AG04449 (cell line): ENCODE results near the gene P2RX6.
"Not testable (repeated sequence)": the region's sequence is repeated elsewhere in the genome, so short reads cannot be mapped to it uniquely, and the experiment has no call there.

Experiments used
- CTCF ChIA-PET: fragments of 350-600 bp; formaldehyde crosslinking; extraction: SDS; loops from one replicate; lab custom pipeline; 2021; ENCODE audit warnings: antibody characterized with exemption; lab: Yijun Ruan, JAX
- POLR2A ChIA-PET: fragments of 400-600, 350-600 bp; formaldehyde crosslinking; extraction: SDS; loops from one replicate; lab custom pipeline; 2020; ENCODE audit warnings: antibody characterized with exemption, inconsistent platforms; lab: Yijun Ruan, JAX
- DNase-seq: peaks from one replicate; pipeline ENCODE4 v3.0.0-alpha.2; 2010; ENCODE audit warnings: low read depth, low spot score
- H3K4me3 ChIP-seq: 2 replicates; pipeline ENCODE4 v1.5.1; 2011; ENCODE audit warnings: low read depth, mild to moderate bottlenecking, control low read depth, low read length
- CTCF ChIP-seq: IDR thresholded peaks from one replicate; pipeline ENCODE4 v1.5.1; 2011; ENCODE audit warnings: mild to moderate bottlenecking, moderate library complexity, low read length, control low read depth, inconsistent platforms; ENCODE audit not compliant: insufficient read depth; ENCODE audit errors: missing control alignments

The P2RX6 gene

GRCh38 chr22:20970939-20971657 lies 43.9 kb upstream of the P2RX6 start:
- DNase-seq: no peak
- H3K4me3 ChIP-seq: no peak overlapping the region
- POLR2A ChIA-PET: no interaction called here
- CTCF ChIA-PET: interaction anchor here (2.2 to 5.8 kb wide), 3 partner anchors 10 to 85 kb away, joined by 5 to 80 read pairs (median 29); partner anchors contain the start of gene LZTR1
- TF ChIP-seq CTCF: no peak

- DNase-seq, H3K4me3 ChIP-seq, POLR2A ChIA-PET: not testable (repeated sequence)
- CTCF ChIA-PET: interaction anchor here (0.7 to 5.8 kb wide), 3 partner anchors 9 to 39 kb away, joined by 3 to 80 read pairs (median 29); partner anchors contain the start of gene LZTR1
Observed at GRCh38 chr22:20972014-20972694, 42.8 kb upstream of the P2RX6 start.

GRCh38 chr22:20972933-20973577 lies 41.9 kb upstream of the P2RX6 start:
- no peak for DNase-seq
- TF ChIP-seq CTCF: no peak
- CTCF ChIA-PET: interaction anchor here (0.7 to 5.8 kb wide), 4 partner anchors 8 to 45 kb away, joined by 3 to 80 read pairs (median 16); partner anchors contain the start of gene LZTR1
- H3K4me3 ChIP-seq: no peak overlapping the region
- POLR2A ChIA-PET: interaction anchor here (1.4 kb wide), 1 partner anchor 9 kb away, joined by 3 read pairs; the partner anchor contains the start of gene LZTR1

GRCh38 chr22:20973634-20974286 lies 41.2 kb upstream of the P2RX6 start:
- POLR2A ChIA-PET: interaction anchor here (1.4 kb wide), 1 partner anchor 8 kb away, joined by 3 read pairs; the partner anchor contains the start of gene LZTR1

GRCh38 chr22:20974336-20974955 lies 40.5 kb upstream of the P2RX6 start:
- no peak for TF ChIP-seq CTCF
- POLR2A ChIA-PET: no interaction called here
- CTCF ChIA-PET: interaction anchor here (1.4 to 5.8 kb wide), 2 partner anchors 15 to 89 kb away, joined by 3 to 80 read pairs; no protein-coding TSS in a partner anchor
- no peak for DNase-seq
- no peak overlapping the region for H3K4me3 ChIP-seq

More at GRCh38 chr22:20973634-20974286, 41.2 kb upstream of the P2RX6 start:
- no peak for DNase-seq
- TF ChIP-seq CTCF: no peak
- CTCF ChIA-PET: interaction anchor here (4.6 to 5.8 kb wide), 2 partner anchors 7 to 14 kb away, joined by 29 to 80 read pairs; partner anchors contain the start of gene LZTR1
- no peak overlapping the region for H3K4me3 ChIP-seq
